Lower leg skin (tissue), 4 donors: Measurements from ENCODE around the gene FOXD2. TPM values are rescaled to one million over a fixed set of nuclear protein-coding genes. Genes with fewer than 3 reads are reported as not detected.

ENCODE experiments used
- DNase-seq, 2 donors: peaks; one replicate each; pipeline ENCODE4 v3.0.0-alpha.2; 2019; ENCODE audit warnings: low spot score in 2 of 2
- H3K4me3 ChIP-seq: fragments of 200-600 bp; sonication (generic); 2 replicates; pipeline ENCODE4 v1.5.1; 2017; ENCODE audit warnings: mild to moderate bottlenecking, low read depth; ENCODE audit not compliant: poor library complexity, severe bottlenecking
- POLR2A ChIP-seq, 2 donors: fragments of 450-650 bp; IDR thresholded peaks; one replicate each; pipeline ENCODE4 v1.6.1; 2016 to 2017; ENCODE audit warnings: antibody characterized with exemption in 2 of 2, mild to moderate bottlenecking in 1 of 2, moderate library complexity in 1 of 2
- WGBS, 2 donors: methylation state at CpG; one replicate each; pipeline ENCODE4 v1.1.5; 2018; 5-methylcytosine and 5-hydroxymethylcytosine counted together
- intact Hi-C: fragments of 100-400 bp; cut with DNase I; formaldehyde crosslinking; loops from one replicate; pipeline ENCODE4 v1.15.0; 2023; ENCODE audit warnings: low total_unique reads
- total RNA-seq, 4 donors: library from RNA; depleted of rRNA; stranded (reverse); fragments of >200 nt; gene quantifications; one replicate each; pipeline ENCODE4 v1.1.0, GENCODE V29; 2016
- TF ChIP-seq, protein P1 (sequence below), 3 donors: fragments of 450-650 bp; IDR thresholded peaks; one replicate each; pipeline ENCODE4 v1.5.1; 2016; ENCODE audit warnings: antibody characterized with exemption in 3 of 3, mild to moderate bottlenecking in 3 of 3, moderate library complexity in 2 of 3

The FOXD2 gene
- total RNA-seq, 4 donors from 2014 or later = 0.13 to 0.56 (median 0.45) TPM; not detected in 1

DNA sequence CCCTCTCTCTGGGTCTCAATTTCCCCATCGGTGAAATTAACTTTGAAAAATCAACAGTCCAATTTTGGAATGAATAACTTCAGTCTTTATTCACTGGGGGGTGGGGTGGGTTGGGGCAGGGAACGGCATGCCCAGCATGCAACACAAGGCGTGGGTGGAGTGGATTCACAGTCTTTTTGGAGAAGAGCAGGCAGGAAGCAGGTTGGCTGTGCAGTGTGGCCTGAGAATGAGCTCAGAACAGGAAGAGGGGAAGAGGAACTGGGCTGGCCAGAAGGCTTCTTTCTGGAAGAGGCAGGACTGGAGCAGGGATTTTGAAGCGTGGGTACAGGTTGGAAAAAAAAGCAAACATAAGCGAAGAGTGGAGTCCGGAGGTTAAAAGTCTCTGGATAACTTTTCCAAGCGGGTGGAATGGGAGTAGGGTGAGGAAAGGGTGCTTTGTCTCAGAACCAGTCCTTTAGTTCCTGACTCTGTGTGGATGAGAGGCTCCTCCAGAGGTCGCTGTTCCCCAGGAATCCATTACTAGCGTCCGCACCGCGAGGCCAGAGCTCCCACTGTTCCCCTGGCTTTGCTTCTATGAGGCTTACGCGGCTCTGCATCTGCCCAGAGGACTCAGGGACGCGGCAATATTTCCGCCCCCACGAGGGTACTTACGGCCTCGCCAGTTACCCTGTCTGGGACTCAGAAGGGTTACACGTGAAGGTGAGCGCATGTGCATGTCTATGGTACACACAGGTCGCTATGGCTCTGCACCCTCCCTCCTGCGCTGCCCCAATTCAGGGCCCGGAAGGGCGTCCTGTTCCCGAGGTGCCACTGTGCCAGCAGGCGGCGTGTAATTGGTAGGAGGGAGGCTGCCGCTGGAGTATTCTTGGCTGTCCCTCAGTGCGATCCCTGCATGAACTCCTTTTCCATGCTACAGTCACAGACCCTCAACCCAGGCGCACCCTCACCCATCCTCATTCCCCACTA lies 5.5 kb upstream of the FOXD2 start:
- 7% methylated on average over 22 to 32 of the region's 32 CpGs for WGBS, 2 donors
- intact Hi-C loops = loop anchor here (5.0 to 10.0 kb wide), 3 partner anchors 142 to 295 kb away; no protein-coding TSS in a partner anchor
- peak; percentile 80 to 96 for DNase-seq
- TF ChIP-seq, protein P1, sequence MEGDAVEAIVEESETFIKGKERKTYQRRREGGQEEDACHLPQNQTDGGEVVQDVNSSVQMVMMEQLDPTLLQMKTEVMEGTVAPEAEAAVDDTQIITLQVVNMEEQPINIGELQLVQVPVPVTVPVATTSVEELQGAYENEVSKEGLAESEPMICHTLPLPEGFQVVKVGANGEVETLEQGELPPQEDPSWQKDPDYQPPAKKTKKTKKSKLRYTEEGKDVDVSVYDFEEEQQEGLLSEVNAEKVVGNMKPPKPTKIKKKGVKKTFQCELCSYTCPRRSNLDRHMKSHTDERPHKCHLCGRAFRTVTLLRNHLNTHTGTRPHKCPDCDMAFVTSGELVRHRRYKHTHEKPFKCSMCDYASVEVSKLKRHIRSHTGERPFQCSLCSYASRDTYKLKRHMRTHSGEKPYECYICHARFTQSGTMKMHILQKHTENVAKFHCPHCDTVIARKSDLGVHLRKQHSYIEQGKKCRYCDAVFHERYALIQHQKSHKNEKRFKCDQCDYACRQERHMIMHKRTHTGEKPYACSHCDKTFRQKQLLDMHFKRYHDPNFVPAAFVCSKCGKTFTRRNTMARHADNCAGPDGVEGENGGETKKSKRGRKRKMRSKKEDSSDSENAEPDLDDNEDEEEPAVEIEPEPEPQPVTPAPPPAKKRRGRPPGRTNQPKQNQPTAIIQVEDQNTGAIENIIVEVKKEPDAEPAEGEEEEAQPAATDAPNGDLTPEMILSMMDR (IDR thresholded peaks at IDR 0.05) = peak in 1 of 3 donors; percentile 78
- TF ChIP-seq POLR2A (IDR thresholded peaks at IDR 0.05) = no peak
- H3K4me3 ChIP-seq = no peak overlapping the region

DNA sequence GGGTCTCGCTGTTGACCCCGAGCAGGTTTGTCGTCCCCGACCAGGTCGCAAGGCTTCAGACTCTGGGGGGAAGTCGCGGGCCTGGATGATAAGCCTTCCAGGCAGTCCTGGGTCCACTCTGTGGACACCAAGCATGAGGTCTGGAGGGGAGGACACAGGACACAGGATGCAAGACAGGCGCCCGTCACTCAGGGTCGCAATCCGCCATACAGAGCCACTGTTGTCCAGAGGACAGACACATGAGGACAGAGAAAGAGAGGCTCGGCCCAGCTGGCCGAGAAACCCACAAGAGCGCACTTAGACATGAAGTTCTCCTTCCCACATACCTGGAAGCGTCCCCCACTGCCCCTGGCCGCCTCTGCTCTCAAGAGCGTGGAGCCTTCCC lies 4.8 kb upstream of the FOXD2 start:
- intact Hi-C loops = loop anchor here (5.0 to 10.0 kb wide), 3 partner anchors 142 to 294 kb away; no protein-coding TSS in a partner anchor
- DNase-seq = no peak
- TF ChIP-seq, protein P1 (IDR thresholded peaks at IDR 0.05) = no peak
- no peak for TF ChIP-seq POLR2A (IDR thresholded peaks at IDR 0.05)
- WGBS, 2 donors = 25 to 46% methylated on average over 17 of the region's 17 CpGs
- H3K4me3 ChIP-seq = no peak overlapping the region

GRCh38 chr1:47433477-47434050 lies 4.3 kb upstream of the FOXD2 start:
- no peak for DNase-seq
- TF ChIP-seq, protein P1 (IDR thresholded peaks at IDR 0.05) = no peak
- TF ChIP-seq POLR2A (IDR thresholded peaks at IDR 0.05) = no peak
- intact Hi-C loops = loop anchor here (5.0 to 10.0 kb wide), 3 partner anchors 141 to 294 kb away; no protein-coding TSS in a partner anchor
- H3K4me3 ChIP-seq = no peak overlapping the region
- 13 to 28% methylated on average over 19 to 29 of the region's 30 CpGs for WGBS, 2 donors

GRCh38 chr1:47434051-47434842 lies 3.6 kb upstream of the FOXD2 start:
- DNase-seq = peak in 1 of 2 donors; percentile 92
- H3K4me3 ChIP-seq = no peak overlapping the region
- 11 to 14% methylated on average over 50 to 51 of the region's 51 CpGs for WGBS, 2 donors
- TF ChIP-seq POLR2A (IDR thresholded peaks at IDR 0.05) = no peak
- TF ChIP-seq, protein P1 (IDR thresholded peaks at IDR 0.05) = no peak
- intact Hi-C loops = loop anchor here (5.0 to 10.0 kb wide), 3 partner anchors 141 to 293 kb away; no protein-coding TSS in a partner anchor

- no peak for TF ChIP-seq POLR2A (IDR thresholded peaks at IDR 0.05)
- TF ChIP-seq, protein P1 (IDR thresholded peaks at IDR 0.05) = no peak
- H3K4me3 ChIP-seq = no peak overlapping the region
- DNase-seq = no peak
- intact Hi-C loops = loop anchor here (10.0 kb wide), 1 partner anchor 139 kb away; no protein-coding TSS in a partner anchor
- WGBS, 2 donors = 61 to 62% methylated on average over 5 to 6 of the region's 6 CpGs
These were observed 2.1 kb upstream of the FOXD2 start for GRCh38 chr1:47435506-47436303.
